A549 (cell line): ENCODE data around the gene TBX6. TPM values are rescaled to one million over a fixed set of nuclear protein-coding genes. Genes with fewer than 3 reads are reported as not detected.

Source experiments
- ATAC-seq, 2 experiments: fragments of 200-7000 bp in 1 of 2; fragments of >200 bp in 1 of 2; cut with Nextera tagmentation in 1 of 2; cut with Tn5 transposase in 1 of 2; 3 replicates each; pipeline versions ENCODE4 v1.8.0 to v1.9.1; 2018 to 2020; ENCODE audit warnings: mild to moderate bottlenecking in 1 of 2, moderate library complexity in 1 of 2
- CTCF ChIA-PET: fragments of 300-600 bp; sonication (Branson Sonifier 250); formaldehyde crosslinking; extraction: SDS; loops from one replicate; lab custom pipeline; 2021; ENCODE audit warnings: antibody characterized with exemption, inconsistent platforms; lab: Yijun Ruan, JAX
- POLR2A ChIA-PET: fragments of 350-600 bp; formaldehyde crosslinking; extraction: SDS; loops from one replicate; lab custom pipeline; 2021; ENCODE audit warnings: antibody characterized with exemption, inconsistent platforms; lab: Yijun Ruan, JAX
- DNase-seq, 2 experiments: peaks; one replicate each; pipeline versions ENCODE4 v3.0.0 to v3.0.0-alpha.2; 2011 to 2016; ENCODE audit warnings: low read depth in 1 of 2, low spot score in 1 of 2
- FAIRE-seq: peaks from 2 replicates; lab custom pipeline; 2011; peaks lifted over from hg19 to GRCh38; lab: Jason Lieb, UNC
- H3K27ac ChIP-seq, 2 experiments: fragments of >200 bp; sonication (Bioruptor Twin); formaldehyde crosslinking; 3 replicates each; pipeline ENCODE4 v1.5.1; 2016 to 2017
- H3K4me1 ChIP-seq: fragments of >200 bp; sonication (Bioruptor Twin); formaldehyde crosslinking; 3 replicates; pipeline ENCODE4 v1.6.1; 2016
- H3K4me2 ChIP-seq: fragments of >200 bp; sonication (Bioruptor Twin); formaldehyde crosslinking; 3 replicates; pipeline ENCODE4 v1.6.1; 2016
- H3K4me3 ChIP-seq: fragments of >200 bp; sonication (Bioruptor Twin); formaldehyde crosslinking; 3 replicates; pipeline ENCODE4 v1.5.1; 2016
- H3K9me3 ChIP-seq: fragments of >200 bp; sonication (Bioruptor Twin); formaldehyde crosslinking; 3 replicates; pipeline ENCODE4 v1.6.1; 2016
- BCL3 ChIP-seq: fragments of >200 bp; sonication (Bioruptor Twin); formaldehyde crosslinking; IDR thresholded peaks from 3 replicates; pipeline ENCODE4 v1.6.1; 2016
- BHLHE40 ChIP-seq: IDR thresholded peaks from 2 replicates; pipeline ENCODE4 v1.6.1; 2012; ENCODE audit warnings: low read depth, low read length, inconsistent platforms
- CBX2 ChIP-seq: fragments of 200-600 bp; sonication (generic); IDR thresholded peaks from 2 replicates; pipeline ENCODE4 v1.6.1; 2016; ENCODE audit warnings: low read depth, mild to moderate bottlenecking, borderline replicate concordance
- CBX8 ChIP-seq: fragments of 200-600 bp; sonication (generic); IDR thresholded peaks from 2 replicates; pipeline ENCODE4 v1.6.1; 2016
- CEBPB ChIP-seq, 2 experiments: fragments of >200 bp in 1 of 2; sonication (Bioruptor Twin) in 1 of 2; formaldehyde crosslinking in 1 of 2; IDR thresholded peaks; 2 replicates each; pipeline ENCODE4 v1.6.1; 2012 to 2016
- CHD2 ChIP-seq: fragments of 150-350 bp; IDR thresholded peaks from 2 replicates; pipeline ENCODE4 v1.6.1; 2014; ENCODE audit warnings: low read length; ENCODE audit not compliant: partially characterized antibody
- CHD4 ChIP-seq: fragments of 200-600 bp; sonication (generic); IDR thresholded peaks from 2 replicates; pipeline ENCODE4 v1.6.1; 2016; ENCODE audit warnings: antibody characterized with exemption, mild to moderate bottlenecking, borderline replicate concordance
- EHF ChIP-seq: fragments of 250-450 bp; sonication (Bioruptor Pico); IDR thresholded peaks from 2 replicates; pipeline ENCODE4 v1.5.0; 2020; ENCODE audit warnings: mild to moderate bottlenecking
- ESRRA ChIP-seq: fragments of 150-350 bp; IDR thresholded peaks from 2 replicates; pipeline ENCODE4 v1.6.1; 2014; ENCODE audit warnings: mild to moderate bottlenecking, low read length, borderline replicate concordance
- FOSL2 ChIP-seq, 2 experiments: fragments of 450-650 bp in 1 of 2; fragments of >200 bp in 1 of 2; sonication (Bioruptor Twin) in 1 of 2; formaldehyde crosslinking; IDR thresholded peaks; 2 replicates each; pipeline versions ENCODE4 v1.5.0 to v1.6.1; 2016 to 2020; ENCODE audit warnings: mild to moderate bottlenecking in 1 of 2, moderate library complexity in 1 of 2
- FOXS1 ChIP-seq: fragments of 250-450 bp; sonication (Bioruptor Pico); IDR thresholded peaks from 2 replicates; pipeline ENCODE4 v1.5.0; 2020; ENCODE audit warnings: mild to moderate bottlenecking, moderate library complexity
- GATA3 ChIP-seq: IDR thresholded peaks from 2 replicates; pipeline ENCODE4 v1.6.1; 2012; ENCODE audit warnings: borderline replicate concordance
- HDAC2 ChIP-seq: fragments of 200-600 bp; sonication (generic); IDR thresholded peaks from 2 replicates; pipeline ENCODE4 v1.6.1; 2016
- HEYL ChIP-seq: fragments of 250-450 bp; sonication (Bioruptor Pico); IDR thresholded peaks from 2 replicates; pipeline ENCODE4 v1.8.0; 2021; ENCODE audit warnings: mild to moderate bottlenecking, moderate library complexity
- HMGXB4 ChIP-seq: fragments of 250-450 bp; sonication (Bioruptor Pico); IDR thresholded peaks from 2 replicates; pipeline ENCODE4 v1.5.0; 2021; ENCODE audit warnings: mild to moderate bottlenecking, moderate library complexity, borderline replicate concordance
- HOXA7 ChIP-seq: fragments of 250-450 bp; sonication (Bioruptor Pico); IDR thresholded peaks from 2 replicates; pipeline ENCODE4 v1.5.0; 2020; ENCODE audit warnings: mild to moderate bottlenecking, moderate library complexity
- HOXB5 ChIP-seq: fragments of 250-450 bp; sonication (Bioruptor Pico); IDR thresholded peaks from 2 replicates; pipeline ENCODE4 v1.5.0; 2020; ENCODE audit warnings: mild to moderate bottlenecking, moderate library complexity
- JUN ChIP-seq, 2 experiments: fragments of >200 bp; sonication (Bioruptor Twin); formaldehyde crosslinking; IDR thresholded peaks; 2 replicates in 1 of 2; 3 replicates in 1 of 2; pipeline ENCODE4 v1.6.1; 2016 to 2017
- KDM1A ChIP-seq: fragments of 200-600 bp; sonication (generic); IDR thresholded peaks from 2 replicates; pipeline ENCODE4 v1.6.1; 2016; ENCODE audit warnings: low read depth, mild to moderate bottlenecking
- MAFK ChIP-seq: fragments of 450-650 bp; IDR thresholded peaks from 2 replicates; pipeline ENCODE4 v1.6.1; 2014; ENCODE audit not compliant: partially characterized antibody
- MAX ChIP-seq: IDR thresholded peaks from 2 replicates; pipeline ENCODE4 v1.6.1; 2012
- MAZ ChIP-seq: fragments of 150-350 bp; IDR thresholded peaks from 2 replicates; pipeline ENCODE4 v1.6.1; 2014; ENCODE audit warnings: antibody characterized with exemption, low read depth, low read length, borderline replicate concordance
- NPAS2 ChIP-seq: fragments of 250-450 bp; sonication (Bioruptor Pico); IDR thresholded peaks from 2 replicates; pipeline ENCODE4 v1.8.0; 2022; ENCODE audit warnings: mild to moderate bottlenecking, moderate library complexity, borderline replicate concordance
- POLR2A ChIP-seq: IDR thresholded peaks from 2 replicates; pipeline ENCODE4 v1.6.1; 2012; ENCODE audit warnings: mild to moderate bottlenecking, low read length
- RARB ChIP-seq: fragments of 250-450 bp; sonication (Bioruptor Pico); IDR thresholded peaks from 2 replicates; pipeline ENCODE4 v1.8.0; 2021; ENCODE audit warnings: mild to moderate bottlenecking, moderate library complexity
- RCOR1 ChIP-seq: fragments of 150-350 bp; IDR thresholded peaks from 2 replicates; pipeline ENCODE4 v1.6.1; 2014; ENCODE audit warnings: antibody characterized with exemption, low read length, low read depth
- SMC3 ChIP-seq: fragments of >200 bp; sonication (Bioruptor Twin); formaldehyde crosslinking; IDR thresholded peaks from 3 replicates; pipeline ENCODE4 v1.6.1; 2018; ENCODE audit warnings: inconsistent platforms
- SREBF2 ChIP-seq: fragments of 450-650 bp; IDR thresholded peaks from 2 replicates; pipeline ENCODE4 v1.6.1; 2014; ENCODE audit warnings: mild to moderate bottlenecking, moderate library complexity
- TFCP2L1 ChIP-seq: fragments of 250-450 bp; sonication (Bioruptor Pico); IDR thresholded peaks from 2 replicates; pipeline ENCODE4 v1.5.0; 2021; ENCODE audit warnings: mild to moderate bottlenecking
- ZC3H11A ChIP-seq: fragments of 450-650 bp; IDR thresholded peaks from 2 replicates; pipeline ENCODE4 v1.6.1; 2014; ENCODE audit warnings: antibody characterized with exemption, mild to moderate bottlenecking
- WGBS: methylation state at CpG from one replicate; pipeline ENCODE4 v1.1.6; 2017; ENCODE audit errors: missing lambda C conversion rate; 5-methylcytosine and 5-hydroxymethylcytosine counted together
- polyA plus RNA-seq, 4 experiments: library from polyadenylated mRNA; depleted of rRNA in 3 of 4; stranded (reverse); fragments of >200 nt; fragmentation: RNase III in 1 of 4; extraction: RNeasy Plus Mini Kit Qiagen cat#74134 plus additional on column Dnase treatment in 1 of 4; gene quantifications; 2 replicates in 3 of 4; 3 replicates in 1 of 4; pipeline ENCODE4 v1.2.3, GENCODE V29; 2011 to 2017
- TF ChIP-seq, protein P1 (sequence below): IDR thresholded peaks from 2 replicates; pipeline ENCODE4 v1.6.1; 2012; ENCODE audit warnings: low read depth, borderline replicate concordance
- TF ChIP-seq, protein P2 (sequence below): fragments of 450-650 bp; IDR thresholded peaks from 2 replicates; pipeline ENCODE4 v1.6.1; 2014; ENCODE audit warnings: antibody characterized with exemption

The TBX6 gene
- polyA plus RNA-seq, 2 of the 4 experiments (the other 2 are of a cell fraction), result 0.14 to 0.63 TPM

GRCh38 chr16:30096105-30096861, 4.6 kb upstream of the TBX6 start, which contains the start of gene YPEL3:
Gene YPEL3, minus strand, starts transcription at chr16:30096213. Its CDS starts 731 bp downstream, at chr16:30095482.
- DNase-seq (peak; percentile 83 to 88), ATAC-seq (peak; percentile 33 to 54), FAIRE-seq (no peak)
- Histone ChIP-seq H3K27ac (peak within 1 kb of the TSS; percentile 76 to 96), H3K4me3 (peak within 1 kb of the TSS; percentile 65), H3K4me2 (peak within 1 kb of the TSS; percentile 90), H3K9me3 (0 out of 3 replicates have a peak, but pooled peaks cover 9% of the 10 kb centered on the region), H3K4me1 (peaks cover 14% of the 10 kb centered on the region; the same call in 1 of the 3 replicates)
- 68% methylated on average over 23 of the region's 77 CpGs for WGBS
- CTCF ChIA-PET, result interaction anchor here (0.6 to 9.6 kb wide), 3 partner anchors 19 to 40 kb away, joined by 3 to 153 read pairs (median 119); partner anchors contain the start of genes ALDOA and GDPD3
- POLR2A ChIA-PET, result interaction anchor here (0.6 to 1.7 kb wide), 3 partner anchors 31 to 90 kb away, joined by 3 to 8 read pairs (median 5); partner anchors contain the start of genes ALDOA and CORO1A
- no peak for TF ChIP-seq CBX8
- no peak for TF ChIP-seq CBX2
- no peak for TF ChIP-seq RARB
- no peak for TF ChIP-seq EHF (CRISPR knock-in tag)
- no peak for TF ChIP-seq BHLHE40
- TF ChIP-seq HOXB5 (CRISPR knock-in tag), result no peak
- no peak for TF ChIP-seq HOXA7 (CRISPR knock-in tag)
- no peak for TF ChIP-seq HEYL (CRISPR knock-in tag)
- TF ChIP-seq ZC3H11A, result no peak
- TF ChIP-seq CEBPB (IDR thresholded peaks at IDR 0.05), result no peak
- 0 out of 3 replicates have a peak, but pooled peaks have one; percentile 33 for TF ChIP-seq BCL3
- no peak for TF ChIP-seq CHD2
- TF ChIP-seq CHD4, result no peak
- no peak for TF ChIP-seq ESRRA
- TF ChIP-seq NPAS2 (CRISPR knock-in tag), result no peak
- TF ChIP-seq, protein P1, sequence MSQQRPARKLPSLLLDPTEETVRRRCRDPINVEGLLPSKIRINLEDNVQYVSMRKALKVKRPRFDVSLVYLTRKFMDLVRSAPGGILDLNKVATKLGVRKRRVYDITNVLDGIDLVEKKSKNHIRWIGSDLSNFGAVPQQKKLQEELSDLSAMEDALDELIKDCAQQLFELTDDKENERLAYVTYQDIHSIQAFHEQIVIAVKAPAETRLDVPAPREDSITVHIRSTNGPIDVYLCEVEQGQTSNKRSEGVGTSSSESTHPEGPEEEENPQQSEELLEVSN, result no peak; the same call in 1 of the 2 replicates
- no peak for TF ChIP-seq SREBF2
- TF ChIP-seq MAX, result peak; percentile 64
- TF ChIP-seq HDAC2, result no peak
- peak in 1 of 2 experiments; percentile 59; a peak in 2 of 5 replicates for TF ChIP-seq JUN (IDR thresholded peaks at IDR 0.05)
- TF ChIP-seq POLR2A, result peak; percentile 22; the same call in 1 of the 2 replicates
- no peak for TF ChIP-seq MAZ
- no peak for TF ChIP-seq GATA3

GRCh38 chr16:30095166-30096078, 3.7 kb upstream of the TBX6 start:
- ChIA-PET POLR2A (interaction anchor here (0.6 to 1.7 kb wide), 3 partner anchors 30 to 91 kb away, joined by 3 to 8 read pairs (median 5); partner anchors contain the start of genes ALDOA and CORO1A), CTCF (interaction anchor here (0.6 to 9.6 kb wide), 5 partner anchors 17 to 64 kb away, joined by 3 to 153 read pairs (median 119); partner anchors contain the start of genes ALDOA, GDPD3 and PPP4C)
- 80% methylated on average over 24 of the region's 47 CpGs for whole genome bisulfite sequencing
- FAIRE-seq (no peak), DNase-seq (no peak), ATAC-seq (no peak)
- H3K4me3 ChIP-seq, result peak overlapping the region; percentile 65
- peaks cover 17% of the 10 kb centered on the region for H3K4me1 ChIP-seq
- H3K27ac ChIP-seq, result peak overlapping the region; percentile 76 to 96
- peak overlapping the region; percentile 90 for H3K4me2 ChIP-seq
- H3K9me3 ChIP-seq, result 0 out of 3 replicates have a peak, but pooled peaks cover 9% of the 10 kb centered on the region
- TF ChIP-seq HDAC2 (no peak), SMC3 (no peak), FOXS1 (no peak), NPAS2 (CRISPR knock-in tag) (no peak), KDM1A (no peak), TFCP2L1 (CRISPR knock-in tag) (no peak), SREBF2 (no peak), HMGXB4 (CRISPR knock-in tag) (no peak), RCOR1 (no peak), MAFK (no peak), FOSL2 (IDR thresholded peaks at IDR 0.05) (no peak), FOSL2 (CRISPR knock-in tag; IDR thresholded peaks at IDR 0.05) (no peak), HOXB5 (CRISPR knock-in tag) (no peak)
- TF ChIP-seq, protein P2, sequence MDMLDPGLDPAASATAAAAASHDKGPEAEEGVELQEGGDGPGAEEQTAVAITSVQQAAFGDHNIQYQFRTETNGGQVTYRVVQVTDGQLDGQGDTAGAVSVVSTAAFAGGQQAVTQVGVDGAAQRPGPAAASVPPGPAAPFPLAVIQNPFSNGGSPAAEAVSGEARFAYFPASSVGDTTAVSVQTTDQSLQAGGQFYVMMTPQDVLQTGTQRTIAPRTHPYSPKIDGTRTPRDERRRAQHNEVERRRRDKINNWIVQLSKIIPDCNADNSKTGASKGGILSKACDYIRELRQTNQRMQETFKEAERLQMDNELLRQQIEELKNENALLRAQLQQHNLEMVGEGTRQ, result no peak
